Testis (tissue), 2 donors: Measurements from ENCODE around the gene AIRE.

Source experiments
- CTCF ChIP-seq, 3 experiments: fragments of 450-650 bp in 2 of 3; fragments of 200-600 bp in 1 of 3; sonication (generic) in 1 of 3; IDR thresholded peaks; one replicate each; pipeline ENCODE4 v1.5.1; 2016 to 2019; ENCODE audit warnings: antibody characterized with exemption in 3 of 3, mild to moderate bottlenecking in 2 of 3, moderate library complexity in 1 of 3
- POLR2A ChIP-seq: fragments of 450-650 bp; IDR thresholded peaks from one replicate; pipeline ENCODE4 v1.6.1; 2017; ENCODE audit warnings: antibody characterized with exemption, mild to moderate bottlenecking, moderate library complexity

GRCh38 chr21:44299458-44300261, 14.0 kb downstream of the AIRE start, which contains the start of gene PFKL:
- TF ChIP-seq CTCF (IDR thresholded peaks at IDR 0.05), result no peak
- TF ChIP-seq POLR2A, result no peak
